K562 (cell line): ENCODE data around the gene EPN3. TPM values are rescaled to one million over a fixed set of nuclear protein-coding genes. Genes with fewer than 3 reads are reported as not detected.

Source experiments
- ARNT ChIP-seq, 2 experiments: fragments of 450-650 bp; IDR thresholded peaks; 2 replicates each; pipeline ENCODE4 v1.6.1; 2016; ENCODE audit warnings: mild to moderate bottlenecking in 1 of 2
- CC2D1A ChIP-seq: fragments of 450-650 bp; IDR thresholded peaks from 2 replicates; pipeline ENCODE4 v1.6.1; 2017; ENCODE audit warnings: mild to moderate bottlenecking
- COPS2 ChIP-seq: fragments of 450-650 bp; conservative IDR thresholded peaks from 2 replicates; pipeline ENCODE4 v1.6.1; 2016; ENCODE audit warnings: mild to moderate bottlenecking, moderate library complexity
- EZH2 ChIP-seq: IDR thresholded peaks from 2 replicates; pipeline ENCODE4 v1.6.1; 2012; ENCODE audit warnings: low read depth, mild to moderate bottlenecking, inconsistent platforms, low read length, borderline replicate concordance
- L3MBTL2 ChIP-seq: fragments of 450-650 bp; IDR thresholded peaks from 2 replicates; pipeline ENCODE4 v1.6.1; 2016; ENCODE audit warnings: mild to moderate bottlenecking, moderate library complexity
- MAFG ChIP-seq: fragments of 450-650 bp; conservative IDR thresholded peaks from 2 replicates; pipeline ENCODE4 v1.6.1; 2016; ENCODE audit warnings: missing genetic modification characterization, missing compliant biosample characterization
- MYBL2 ChIP-seq, 2 experiments: fragments of 450-650 bp in 1 of 2; sonication (generic) in 1 of 2; formaldehyde crosslinking in 1 of 2; IDR thresholded peaks; 2 replicates each; pipeline versions ENCODE4 v1.6.1 to v1.8.1; 2017 to 2022; ENCODE audit warnings: borderline replicate concordance in 1 of 2, inconsistent platforms in 1 of 2, low read depth in 1 of 2, mild to moderate bottlenecking in 1 of 2, missing genetic modification reagents in 1 of 2, moderate library complexity in 1 of 2
- NFE2L1 ChIP-seq: fragments of 450-650 bp; IDR thresholded peaks from 2 replicates; pipeline ENCODE4 v1.6.1; 2016; ENCODE audit warnings: missing genetic modification characterization, low read depth, mild to moderate bottlenecking, missing compliant biosample characterization, moderate library complexity, borderline replicate concordance
- NONO ChIP-seq, 2 experiments: fragments of 200-400 bp in 1 of 2; fragments of 450-650 bp in 1 of 2; formaldehyde crosslinking in 1 of 2; IDR thresholded peaks; 2 replicates each; pipeline ENCODE4 v1.6.1; 2017; ENCODE audit warnings: low read depth in 2 of 2, mild to moderate bottlenecking in 2 of 2, moderate library complexity in 2 of 2, low read length in 1 of 2
- PHF20 ChIP-seq: fragments of 450-650 bp; IDR thresholded peaks from 2 replicates; pipeline ENCODE4 v1.6.1; 2018; ENCODE audit not compliant: partially characterized antibody
- PPARD ChIP-seq: fragments of 250-450 bp; sonication (Bioruptor Pico); IDR thresholded peaks from 2 replicates; pipeline ENCODE4 v1.8.0; 2022; ENCODE audit warnings: inconsistent platforms, mild to moderate bottlenecking, moderate library complexity
- RBBP5 ChIP-seq: fragments of 200-600 bp; sonication (generic); IDR thresholded peaks from 2 replicates; pipeline ENCODE4 v1.6.1; 2012; ENCODE audit warnings: borderline replicate concordance, mild to moderate bottlenecking, low read length, control low read depth, inconsistent platforms; ENCODE audit not compliant: insufficient read depth, poor library complexity, severe bottlenecking
- RBFOX2 ChIP-seq: fragments of 200-400 bp; formaldehyde crosslinking; IDR thresholded peaks from 2 replicates; pipeline ENCODE4 v1.6.1; 2017; ENCODE audit warnings: low read depth, mild to moderate bottlenecking, low read length, moderate library complexity
- RBM14 ChIP-seq: fragments of 200-400 bp; formaldehyde crosslinking; IDR thresholded peaks from 2 replicates; pipeline ENCODE4 v1.6.1; 2018; ENCODE audit warnings: low read depth, mild to moderate bottlenecking, low read length, moderate library complexity, borderline replicate concordance; ENCODE audit not compliant: insufficient read depth
- SLC30A9 ChIP-seq: fragments of 250-450 bp; sonication (Bioruptor Pico); IDR thresholded peaks from 2 replicates; pipeline ENCODE4 v1.8.0; 2022; ENCODE audit warnings: mild to moderate bottlenecking, moderate library complexity
- SMAD4 ChIP-seq: fragments of 250-450 bp; sonication (Bioruptor Pico); conservative IDR thresholded peaks from 2 replicates; pipeline ENCODE4 v1.8.0; 2021; ENCODE audit warnings: inconsistent platforms, mild to moderate bottlenecking, moderate library complexity
- SNIP1 ChIP-seq: fragments of 450-650 bp; IDR thresholded peaks from 2 replicates; pipeline ENCODE4 v1.7.1; 2017; ENCODE audit warnings: low read depth, mild to moderate bottlenecking
- ZBED1 ChIP-seq: IDR thresholded peaks from 2 replicates; pipeline ENCODE4 v1.6.1; 2014
- ZNF133 ChIP-seq: fragments of 250-450 bp; sonication (Bioruptor Pico); IDR thresholded peaks from 2 replicates; pipeline ENCODE4 v1.4.0; 2020; ENCODE audit warnings: mild to moderate bottlenecking
- ZNF23 ChIP-seq: fragments of 250-450 bp; sonication (Bioruptor Pico); IDR thresholded peaks from 2 replicates; pipeline ENCODE4 v1.4.0; 2020; ENCODE audit warnings: mild to moderate bottlenecking
- ZNF561 ChIP-seq: fragments of 450-650 bp; formaldehyde crosslinking; conservative IDR thresholded peaks from 2 replicates; pipeline ENCODE4 v1.4.0; 2020; ENCODE audit warnings: mild to moderate bottlenecking, moderate library complexity
- ZNF584 ChIP-seq: fragments of 200-800 bp; sonication (Bioruptor generic); IDR thresholded peaks from 2 replicates; pipeline ENCODE4 v1.6.1; 2016; ENCODE audit warnings: low read depth, mild to moderate bottlenecking, missing genetic modification characterization, missing compliant biosample characterization
- polyA plus RNA-seq, 8 experiments: library from polyadenylated mRNA; depleted of rRNA in 4 of 8; stranded (reverse) in 5 of 8; unstranded in 3 of 8; fragments of >200 nt; fragmentation: Nextera tagmentation in 2 of 8; fragmentation: Illumina TruSeq in 1 of 8; extraction: Ambion mirVana in 2 of 8; extraction: Trizol in 1 of 8; gene quantifications; 2 replicates each; pipeline versions ENCODE4 v1.2.1 to v1.2.3, GENCODE V29; 2011 to 2014; ENCODE audit warnings: inconsistent platforms in 1 of 8, missing spikeins in 1 of 8
- total RNA-seq, 7 experiments: library from RNA; depleted of rRNA in 6 of 7; stranded (reverse); fragments of >200 nt in 6 of 7; fragmentation: Illumina TruSeq in 2 of 7; extraction: Trizol in 2 of 7; gene quantifications; 2 replicates each; pipeline versions ENCODE4 v1.2.1 to v1.2.3, GENCODE V29; 2011 to 2021; ENCODE audit warnings: low replicate concordance in 1 of 7
- TF ChIP-seq, protein P1 (sequence below), 2 experiments: fragments of 450-650 bp; conservative IDR thresholded peaks; 2 replicates each; pipeline ENCODE4 v1.6.1; 2017; ENCODE audit warnings: mild to moderate bottlenecking in 2 of 2, moderate library complexity in 2 of 2
- TF ChIP-seq, protein P2 (sequence below), 2 experiments: fragments of 200-800 bp in 1 of 2; sonication (Bioruptor generic) in 1 of 2; sonication (generic) in 1 of 2; formaldehyde crosslinking in 1 of 2; IDR thresholded peaks in 1 of 2; conservative IDR thresholded peaks in 1 of 2; 2 replicates each; pipeline versions ENCODE4 v1.5.0 to v1.6.1; 2016 to 2020; ENCODE audit warnings: missing compliant biosample characterization in 1 of 2, missing genetic modification characterization in 1 of 2, missing genetic modification reagents in 1 of 2

The EPN3 gene
- total and polyA plus RNA-seq, 9 of the 15 experiments (the other 6 are each of a cell fraction or from before 2014, with no cell fraction given), result 0.16 TPM; not detected in 8

DNA sequence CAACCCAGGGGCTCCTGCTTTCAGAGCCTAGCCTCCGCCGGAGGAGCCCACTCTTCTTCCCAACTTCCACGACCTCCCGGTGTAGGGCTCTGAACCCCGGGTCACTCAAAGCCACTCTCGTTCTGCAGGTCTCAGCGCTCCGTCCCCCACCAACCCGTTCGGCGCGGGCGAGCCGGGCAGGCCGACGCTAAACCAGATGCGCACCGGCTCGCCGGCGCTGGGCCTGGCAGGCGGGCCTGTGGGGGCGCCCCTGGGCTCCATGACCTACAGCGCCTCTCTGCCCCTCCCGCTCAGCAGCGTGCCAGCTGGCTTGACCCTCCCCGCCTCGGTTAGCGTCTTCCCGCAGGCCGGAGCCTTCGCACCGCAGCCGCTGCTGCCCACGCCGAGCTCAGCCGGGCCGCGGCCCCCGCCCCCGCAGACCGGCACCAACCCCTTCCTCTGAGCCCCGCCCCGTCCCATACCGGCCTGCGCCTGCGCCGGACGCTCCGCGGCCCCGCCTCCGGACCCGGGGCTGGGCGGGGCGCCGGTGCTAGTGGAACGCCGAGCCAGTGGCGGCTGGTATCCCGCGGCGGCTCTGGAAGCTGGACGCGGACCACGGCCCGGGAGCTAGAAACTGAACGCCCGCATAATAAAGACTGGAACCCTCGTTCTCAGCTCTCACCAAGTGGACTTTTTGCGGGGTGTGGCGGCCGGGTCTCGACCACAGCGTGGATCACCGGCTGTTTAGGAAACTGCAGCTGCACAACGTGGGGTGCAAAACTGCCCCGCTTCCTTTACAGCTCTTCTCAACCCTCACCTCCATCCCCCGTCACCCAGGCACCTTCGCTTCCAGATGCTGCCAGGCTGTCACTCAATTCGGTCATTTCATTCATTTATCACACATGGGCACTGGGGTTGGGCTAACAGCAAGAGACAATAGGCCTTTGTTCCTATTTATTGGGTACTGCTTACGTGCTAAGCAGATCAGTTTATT lies 9.5 kb downstream of the EPN3 start (continued):
- TF ChIP-seq, protein P1, sequence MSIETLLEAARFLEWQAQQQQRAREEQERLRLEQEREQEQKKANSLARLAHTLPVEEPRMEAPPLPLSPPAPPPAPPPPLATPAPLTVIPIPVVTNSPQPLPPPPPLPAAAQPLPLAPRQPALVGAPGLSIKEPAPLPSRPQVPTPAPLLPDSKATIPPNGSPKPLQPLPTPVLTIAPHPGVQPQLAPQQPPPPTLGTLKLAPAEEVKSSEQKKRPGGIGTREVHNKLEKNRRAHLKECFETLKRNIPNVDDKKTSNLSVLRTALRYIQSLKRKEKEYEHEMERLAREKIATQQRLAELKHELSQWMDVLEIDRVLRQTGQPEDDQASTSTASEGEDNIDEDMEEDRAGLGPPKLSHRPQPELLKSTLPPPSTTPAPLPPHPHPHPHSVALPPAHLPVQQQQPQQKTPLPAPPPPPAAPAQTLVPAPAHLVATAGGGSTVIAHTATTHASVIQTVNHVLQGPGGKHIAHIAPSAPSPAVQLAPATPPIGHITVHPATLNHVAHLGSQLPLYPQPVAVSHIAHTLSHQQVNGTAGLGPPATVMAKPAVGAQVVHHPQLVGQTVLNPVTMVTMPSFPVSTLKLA (conservative IDR thresholded peaks at IDR 0.05), result 0 out of 4 replicates have a peak, but pooled peaks of 1 of the 2 experiments have one; percentile 56
- TF ChIP-seq ZNF584 (CRISPR knock-in tag) (no peak), ZNF23 (CRISPR knock-in tag) (no peak), ZBED1 (0 out of 2 replicates have a peak, but pooled peaks have one; percentile 31), NONO (IDR thresholded peaks at IDR 0.05; ENCODE audit: low read depth in 2 of 2, low read length in 1 of 2) (0 out of 4 replicates have a peak, but pooled peaks of 1 of the 2 experiments have one; percentile 58), NFE2L1 (tag) (no peak), RBBP5 (peak; percentile 63), ZNF133 (CRISPR knock-in tag) (no peak), MYBL2 (IDR thresholded peaks at IDR 0.05; ENCODE audit: low read depth) (no peak), MYBL2 (CRISPR knock-in tag; IDR thresholded peaks at IDR 0.05; ENCODE audit: borderline replicate concordance) (no peak), RBFOX2 (peak; percentile 75), ARNT (IDR thresholded peaks at IDR 0.05) (no peak), CC2D1A (no peak), SLC30A9 (CRISPR knock-in tag) (no peak), RBM14 (no peak), SNIP1 (peak; percentile 56; the same call in 1 of the 2 replicates), PHF20 (peak; percentile 52), EZH2 (no peak), ZNF561 (CRISPR knock-in tag) (no peak), COPS2 (no peak), L3MBTL2 (peak; percentile 97), MAFG (tag) (no peak), PPARD (CRISPR knock-in tag) (no peak), SMAD4 (CRISPR knock-in tag) (peak; percentile 61)
- TF ChIP-seq, protein P2, sequence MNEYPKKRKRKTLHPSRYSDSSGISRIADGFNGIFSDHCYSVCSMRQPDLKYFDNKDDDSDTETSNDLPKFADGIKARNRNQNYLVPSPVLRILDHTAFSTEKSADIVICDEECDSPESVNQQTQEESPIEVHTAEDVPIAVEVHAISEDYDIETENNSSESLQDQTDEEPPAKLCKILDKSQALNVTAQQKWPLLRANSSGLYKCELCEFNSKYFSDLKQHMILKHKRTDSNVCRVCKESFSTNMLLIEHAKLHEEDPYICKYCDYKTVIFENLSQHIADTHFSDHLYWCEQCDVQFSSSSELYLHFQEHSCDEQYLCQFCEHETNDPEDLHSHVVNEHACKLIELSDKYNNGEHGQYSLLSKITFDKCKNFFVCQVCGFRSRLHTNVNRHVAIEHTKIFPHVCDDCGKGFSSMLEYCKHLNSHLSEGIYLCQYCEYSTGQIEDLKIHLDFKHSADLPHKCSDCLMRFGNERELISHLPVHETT (CRISPR knock-in tag; conservative IDR thresholded peaks at IDR 0.05 in 1 of 2, IDR thresholded peaks at IDR 0.05 in 1 of 2), result peak in 1 of 2 experiments; percentile 64; a peak in 1 of 4 replicates
